Testis (tissue), 3 donors: Measurements from ENCODE around the gene NR1H4. TPM values are rescaled to one million over a fixed set of nuclear protein-coding genes. Genes with fewer than 3 reads are reported as not detected.
"Not testable (repeated sequence)": the region's sequence is repeated elsewhere in the genome, so short reads cannot be mapped to it uniquely, and the experiment has no call there.

Experiments used
- DNase-seq: peaks from one replicate; pipeline ENCODE4 v3.0.0-alpha.2; 2019
- H3K27ac ChIP-seq, 2 donors: fragments of 200-600 bp; sonication (generic); one replicate each; pipeline ENCODE4 v1.5.1; 2019
- H3K27me3 ChIP-seq: fragments of 200-600 bp; sonication (generic); one replicate; pipeline ENCODE4 v1.5.1; 2019
- H3K36me3 ChIP-seq: fragments of 200-600 bp; sonication (generic); one replicate; pipeline ENCODE4 v1.5.1; 2017; ENCODE audit warnings: low read depth; ENCODE audit errors: missing control alignments
- H3K4me1 ChIP-seq: fragments of 200-600 bp; sonication (generic); one replicate; pipeline ENCODE4 v1.5.1; 2019
- H3K4me3 ChIP-seq, 2 donors: fragments of 200-600 bp; sonication (generic); one replicate each; pipeline ENCODE4 v1.5.1; 2017 to 2019
- H3K9me3 ChIP-seq: fragments of 200-600 bp; sonication (generic); one replicate; pipeline ENCODE4 v1.5.1; 2017
- CTCF ChIP-seq, 3 experiments: fragments of 450-650 bp in 2 of 3; fragments of 200-600 bp in 1 of 3; sonication (generic) in 1 of 3; IDR thresholded peaks; one replicate each; pipeline ENCODE4 v1.5.1; 2016 to 2019; ENCODE audit warnings: antibody characterized with exemption in 3 of 3, mild to moderate bottlenecking in 2 of 3, moderate library complexity in 1 of 3
- POLR2A ChIP-seq: fragments of 450-650 bp; IDR thresholded peaks from one replicate; pipeline ENCODE4 v1.6.1; 2017; ENCODE audit warnings: antibody characterized with exemption, mild to moderate bottlenecking, moderate library complexity
- WGBS, 2 donors: methylation state at CpG; one replicate each; pipeline ENCODE4 v1.1.5; 2018; 5-methylcytosine and 5-hydroxymethylcytosine counted together
- intact Hi-C: fragments of 100-400 bp; cut with DNase I; formaldehyde crosslinking; loops from one replicate; pipeline ENCODE4 v1.15.1; 2023; ENCODE audit warnings: low total_unique reads
- polyA plus RNA-seq: library from polyadenylated mRNA; stranded (reverse); fragments of 350-450 nt; fragmentation: Illumina TruSeq; extraction: RNeasy Lipid Tissue Mini Kit (QIAGEN cat#74804); gene quantifications from one replicate; pipeline ENCODE4 v1.2.3, GENCODE V29; 2014; ENCODE audit warnings: low read depth, low replicate concordance; ENCODE audit not compliant: insufficient read depth
- small RNA-seq, 2 donors: library from RNA; depleted of rRNA; stranded (forward); fragments of <200 nt; gene quantifications; one replicate each; pipeline ENCODE3, GENCODE V24; 2016
- total RNA-seq, 2 donors: library from RNA; depleted of rRNA; stranded (reverse); fragments of >200 nt; gene quantifications; one replicate each; pipeline ENCODE4 v1.2.3, GENCODE V29; 2016

The NR1H4 gene
- total and polyA plus RNA-seq, 3 donors from 2014 or later, result 0.43 to 1.3 (median 0.66) TPM

- Histone ChIP-seq H3K27me3 (no peaks in the 10 kb centered on the region), H3K27ac (no peak overlapping the region), H3K4me1 (no peaks in the 10 kb centered on the region), H3K9me3 (no peaks in the 10 kb centered on the region), H3K36me3 (no peaks in the 10 kb centered on the region), H3K4me3 (no peak overlapping the region)
- 79 to 89% methylated on average over 1 of the region's 1 CpG for whole genome bisulfite sequencing, 2 donors
- DNase-seq, result no peak
- intact Hi-C loops, result no loop called here
- no peak for TF ChIP-seq CTCF (IDR thresholded peaks at IDR 0.05)
- no peak for TF ChIP-seq POLR2A
Observed at GRCh38 chr12:100601626-100602025, 128.0 kb downstream of the NR1H4 start.

GRCh38 chr12:100602997-100603396 lies 129.3 kb downstream of the NR1H4 start:
- H3K9me3 ChIP-seq, intact Hi-C loops, H3K27me3 ChIP-seq, H3K36me3 ChIP-seq, DNase-seq, H3K27ac ChIP-seq, H3K4me3 ChIP-seq, H3K4me1 ChIP-seq: not testable (repeated sequence)
- 92 to 94% methylated on average over 1 of the region's 1 CpG for WGBS, 2 donors

GRCh38 chr12:100608776-100609175 lies 135.1 kb downstream of the NR1H4 start:
- no peak overlapping the region for H3K4me3 ChIP-seq
- no peaks in the 10 kb centered on the region for H3K27me3 ChIP-seq

GRCh38 chr12:100610666-100611430 lies 137.2 kb downstream of the NR1H4 start:
- DNase-seq, result no peak
- no peak overlapping the region for H3K27ac ChIP-seq
- no peaks in the 10 kb centered on the region for H3K36me3 ChIP-seq
- H3K4me1 ChIP-seq, result no peaks in the 10 kb centered on the region
- TF ChIP-seq CTCF (IDR thresholded peaks at IDR 0.05), result no peak
- no peak for TF ChIP-seq POLR2A
- intact Hi-C loops, result no loop called here
- H3K9me3 ChIP-seq, result no peaks in the 10 kb centered on the region
- no peak overlapping the region for H3K4me3 ChIP-seq
- no peaks in the 10 kb centered on the region for H3K27me3 ChIP-seq
- 86 to 88% methylated on average over 4 of the region's 4 CpGs for WGBS, 2 donors

More at GRCh38 chr12:100608776-100609175, 135.1 kb downstream of the NR1H4 start:
- Histone ChIP-seq H3K4me1 (no peaks in the 10 kb centered on the region), H3K36me3 (no peaks in the 10 kb centered on the region), H3K27ac (no peak overlapping the region), H3K9me3 (no peaks in the 10 kb centered on the region)
- no peak for TF ChIP-seq POLR2A
- DNase-seq, result no peak
- intact Hi-C loops, result no loop called here
- WGBS, 2 donors, result 88 to 90% methylated on average over 1 of the region's 1 CpG

- Histone ChIP-seq H3K4me3 (no peak overlapping the region), H3K9me3 (no peaks in the 10 kb centered on the region), H3K4me1 (no peaks in the 10 kb centered on the region), H3K36me3 (no peaks in the 10 kb centered on the region), H3K27ac (no peak overlapping the region), H3K27me3 (no peaks in the 10 kb centered on the region)
- TF ChIP-seq POLR2A (no peak), CTCF (IDR thresholded peaks at IDR 0.05) (no peak)
- no peak for DNase-seq
- 78 to 85% methylated on average over 3 of the region's 3 CpGs for WGBS, 2 donors
- intact Hi-C loops, result no loop called here
Observed at GRCh38 chr12:100612606-100613005, 138.9 kb downstream of the NR1H4 start.

Small RNA genes lying within 50 kb of the gene (small RNA-seq; reads per million reads assigned to genes)
- 0 reads per million in 2 donors for gene AC010200.2

Other genes starting within 250 kb of the NR1H4 start
- 1 to 10 TPM; 5.0 to 8.0 TPM for gene DEPDC4, start 206.8 kb upstream of the NR1H4 start, total RNA-seq
- 6.7 TPM for gene DEPDC4, start 206.8 kb upstream of the NR1H4 start, polyA plus RNA-seq
- 10 to 100 TPM; 49.0 to 75.4 TPM for gene SCYL2, start 206.7 kb upstream of the NR1H4 start, total RNA-seq
- 23.1 TPM for gene SCYL2, start 206.7 kb upstream of the NR1H4 start, polyA plus RNA-seq
- gene SLC17A8, start 116.8 kb upstream of the NR1H4 start, total RNA-seq, result under 1 TPM; 0.08 to 0.37 TPM
- gene SLC17A8, start 116.8 kb upstream of the NR1H4 start, polyA plus RNA-seq, result 0.28 TPM
- 10 to 100 TPM in 1 of 2 donors, 1 to 10 TPM in 1; 9.7 to 11.8 TPM for gene GAS2L3, start 99.8 kb downstream of the NR1H4 start, total RNA-seq
- 10.4 TPM for gene GAS2L3, start 99.8 kb downstream of the NR1H4 start, polyA plus RNA-seq